GM19463 (cell line): ENCODE results near the gene GAS6.

Experiments used
- ATAC-seq: cut with Tn5 transposase; IDR thresholded peaks from one replicate; pipeline ENCODE4 v1.9.1; 2021; ENCODE audit warnings: mild to moderate bottlenecking, moderate library complexity; ENCODE audit not compliant: unreplicated experiment

GAS6 gene

DNA sequence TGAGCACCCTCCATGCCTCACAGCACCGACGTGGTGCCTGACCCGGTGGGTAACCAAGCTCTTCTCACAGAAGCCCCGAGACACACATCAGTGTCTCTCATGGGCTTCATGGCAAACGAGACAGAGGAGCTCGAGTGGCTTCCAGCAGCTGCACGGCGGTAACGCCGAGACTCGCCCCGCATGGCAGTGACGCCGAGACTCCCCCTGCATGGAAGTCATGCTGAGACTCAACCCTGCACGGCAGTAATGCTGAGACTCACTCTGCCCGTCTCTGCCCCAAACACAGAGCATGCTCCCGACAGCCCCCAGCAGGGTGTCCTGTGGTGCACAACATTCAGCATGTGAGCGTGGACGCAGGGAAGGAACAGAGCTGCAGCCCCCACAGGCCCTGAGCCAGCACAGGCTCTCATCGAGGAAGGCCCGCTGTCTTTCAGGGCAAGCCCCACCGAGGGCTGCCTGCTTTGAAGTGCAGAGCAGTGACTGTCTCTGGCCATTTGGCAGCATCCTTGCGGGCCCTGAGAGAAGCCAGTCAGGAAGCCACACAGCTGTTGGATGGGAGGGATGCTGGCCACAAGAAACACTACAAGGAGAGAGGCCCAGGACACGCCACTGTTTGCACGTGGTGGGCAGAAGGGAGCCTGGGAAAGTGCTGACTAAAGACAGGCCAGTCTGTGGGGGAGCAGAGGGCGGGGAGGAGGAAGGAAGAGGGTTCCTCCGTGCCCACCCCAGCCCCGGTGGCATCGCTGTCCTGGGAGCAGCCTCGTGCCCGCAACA lies 9.5 kb downstream of the GAS6 start:
- no peak for ATAC-seq

DNA sequence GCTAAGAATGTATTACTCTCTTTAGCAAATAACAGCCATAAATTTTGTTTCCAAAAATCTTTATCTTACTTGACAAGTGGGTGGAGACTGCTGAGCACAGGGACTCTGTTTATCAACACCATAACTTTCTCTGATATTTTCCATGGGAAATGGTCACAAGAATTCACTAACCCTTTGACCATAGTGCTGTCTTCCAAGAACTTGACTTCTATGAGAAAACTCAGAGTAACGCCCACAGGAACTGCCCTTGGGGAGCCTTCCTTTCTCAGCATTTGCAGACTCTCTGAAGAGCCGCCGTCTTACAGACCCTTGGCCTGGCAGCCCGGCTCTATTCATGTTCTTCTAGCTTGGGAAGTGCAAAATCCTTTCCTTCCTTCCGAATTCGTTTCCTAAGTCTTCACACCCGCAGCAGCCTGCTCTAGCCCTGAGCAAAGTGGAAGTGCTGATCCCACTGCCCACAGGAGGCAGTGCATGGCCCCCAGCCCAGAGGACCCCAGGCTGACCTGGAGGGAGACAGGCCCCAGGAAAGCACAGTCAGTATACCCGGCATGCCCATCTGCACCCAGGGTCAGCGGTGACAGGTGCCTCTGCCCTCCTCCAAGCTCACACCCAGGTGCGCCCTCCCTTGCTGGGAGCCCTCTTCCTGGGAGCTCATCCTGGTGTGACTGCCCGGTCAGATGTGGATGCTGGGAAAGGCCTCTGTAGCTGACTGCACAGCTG lies 10.2 kb downstream of the GAS6 start:
- no peak for ATAC-seq

DNA sequence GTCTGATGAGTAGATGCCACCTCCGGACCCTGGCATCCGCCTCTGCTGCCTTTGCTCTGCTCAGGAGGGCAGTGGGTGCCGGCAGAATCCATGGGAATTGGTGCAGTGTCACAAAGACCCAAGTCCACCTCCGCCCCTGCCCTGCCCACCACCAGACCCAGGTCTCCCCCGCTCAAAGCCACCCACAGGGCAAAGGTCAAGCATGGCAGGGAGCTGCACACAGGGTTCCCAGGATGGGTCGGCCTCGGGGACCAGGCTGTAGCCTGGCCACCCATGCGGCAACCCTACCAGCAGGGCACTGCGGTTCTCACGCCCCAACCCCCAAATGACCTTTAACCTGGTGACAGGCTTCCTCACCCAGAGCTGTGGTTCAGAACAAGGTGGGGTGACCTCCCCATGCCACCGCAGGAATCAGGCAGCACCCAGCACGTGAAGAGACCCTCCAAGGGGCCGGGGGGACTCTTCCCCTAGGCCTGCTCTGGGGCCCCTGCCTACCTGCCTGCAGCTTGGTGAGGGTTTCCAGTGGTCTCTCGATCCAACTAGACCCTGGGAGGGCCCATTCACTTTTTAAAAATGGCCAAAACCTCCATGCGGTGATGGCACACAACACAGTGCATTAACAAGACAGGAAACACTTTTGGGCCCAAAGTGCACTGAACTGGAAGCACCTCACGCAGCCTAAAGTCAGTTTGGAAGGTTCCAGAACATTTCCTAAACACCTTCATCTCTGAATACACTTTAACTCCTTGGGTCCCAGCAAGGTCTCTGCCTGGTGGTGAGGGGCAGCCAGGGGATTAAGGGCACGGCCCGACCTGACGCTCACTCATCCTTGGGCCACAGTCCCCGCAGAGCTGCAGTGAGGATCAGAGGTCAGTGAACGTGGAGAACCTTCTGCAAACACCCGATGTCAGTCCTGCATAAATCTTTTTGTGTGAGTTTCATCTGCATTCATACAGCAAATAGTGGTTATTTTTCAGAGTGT lies 11.0 kb downstream of the GAS6 start:
- ATAC-seq, result no peak

DNA sequence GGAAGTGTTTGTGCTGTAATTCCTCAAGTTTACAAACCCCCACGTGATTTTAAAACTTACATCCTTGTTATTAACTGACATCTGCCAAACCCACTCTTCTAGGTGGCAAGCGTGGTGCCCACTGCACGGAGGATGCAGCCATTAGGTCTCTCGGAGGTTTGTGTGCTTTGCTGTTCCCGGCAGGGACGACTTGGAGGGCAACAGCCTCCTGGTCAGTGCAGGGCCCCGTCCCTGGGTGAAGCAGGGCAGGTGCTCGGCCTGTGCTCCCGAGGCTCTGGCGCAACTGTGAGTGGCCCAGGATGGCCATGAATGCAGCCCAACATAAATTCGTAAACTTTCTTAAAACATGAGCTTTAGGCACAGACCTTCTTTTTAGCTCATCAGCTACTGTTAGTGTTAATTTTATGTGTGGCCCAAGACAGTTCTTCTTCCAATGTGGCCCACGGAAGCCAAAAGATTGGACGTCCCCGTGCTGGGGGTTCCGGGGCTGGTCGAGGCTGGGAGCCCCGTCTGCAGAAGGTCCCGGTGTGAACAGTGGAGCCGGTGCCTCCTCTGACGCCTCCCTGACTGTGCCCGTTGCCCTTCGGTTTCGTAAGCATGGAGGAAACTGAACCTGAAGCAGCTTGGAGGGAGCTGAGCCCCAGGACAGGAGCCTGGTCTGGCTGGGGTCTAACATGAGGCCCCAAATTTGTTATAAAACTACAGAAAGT lies 11.9 kb downstream of the GAS6 start:
- ATAC-seq, result no peak

DNA sequence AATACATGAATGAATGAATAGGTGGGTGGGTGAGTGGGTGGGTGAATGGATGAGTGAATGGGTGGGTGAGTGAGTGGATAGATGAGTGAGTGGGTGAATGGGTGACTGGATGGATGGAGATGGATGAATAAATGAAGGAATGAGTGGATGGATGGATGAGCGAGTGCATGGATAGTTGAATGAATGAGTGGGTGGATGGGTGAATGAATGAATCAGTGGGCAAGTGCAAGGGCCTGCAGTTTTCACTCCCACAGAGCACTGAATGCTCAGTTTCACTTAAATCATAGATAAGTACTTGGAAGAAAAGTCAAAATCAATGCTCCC lies 12.4 kb downstream of the GAS6 start:
- ATAC-seq, result no peak

DNA sequence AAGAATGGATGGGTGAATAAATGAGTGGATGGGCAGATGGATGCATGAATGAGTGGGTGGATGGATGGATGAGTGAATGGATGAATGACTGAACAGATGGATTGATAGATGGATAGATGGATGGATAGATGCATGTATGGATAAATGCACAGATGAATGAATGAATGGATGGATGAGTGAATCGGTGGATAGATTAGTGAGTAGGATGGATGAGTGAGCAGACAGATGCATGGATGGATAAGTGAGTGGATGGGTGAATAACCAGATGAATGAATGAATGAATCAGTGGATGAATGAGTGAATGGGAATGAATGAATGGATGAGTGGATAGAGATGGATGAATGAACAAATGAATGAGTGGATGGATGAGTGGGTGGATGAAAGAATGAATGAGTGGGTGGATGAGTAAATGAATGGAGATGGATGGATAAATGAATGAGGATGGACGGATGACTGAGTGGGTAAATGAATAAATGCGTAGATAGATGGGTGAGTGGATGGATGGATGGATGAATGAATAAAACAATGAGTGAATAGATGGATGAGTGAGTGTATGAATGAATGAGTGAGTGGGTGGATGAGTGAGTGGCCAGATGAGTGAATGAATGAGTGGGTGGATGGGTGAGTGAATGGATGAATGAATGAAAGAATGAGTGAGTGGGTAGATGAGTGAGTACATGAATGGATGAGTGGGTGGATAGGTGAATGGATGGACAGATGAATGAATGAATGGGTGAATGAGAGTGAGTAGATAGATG lies 13.0 kb downstream of the GAS6 start:
- ATAC-seq, result no peak

DNA sequence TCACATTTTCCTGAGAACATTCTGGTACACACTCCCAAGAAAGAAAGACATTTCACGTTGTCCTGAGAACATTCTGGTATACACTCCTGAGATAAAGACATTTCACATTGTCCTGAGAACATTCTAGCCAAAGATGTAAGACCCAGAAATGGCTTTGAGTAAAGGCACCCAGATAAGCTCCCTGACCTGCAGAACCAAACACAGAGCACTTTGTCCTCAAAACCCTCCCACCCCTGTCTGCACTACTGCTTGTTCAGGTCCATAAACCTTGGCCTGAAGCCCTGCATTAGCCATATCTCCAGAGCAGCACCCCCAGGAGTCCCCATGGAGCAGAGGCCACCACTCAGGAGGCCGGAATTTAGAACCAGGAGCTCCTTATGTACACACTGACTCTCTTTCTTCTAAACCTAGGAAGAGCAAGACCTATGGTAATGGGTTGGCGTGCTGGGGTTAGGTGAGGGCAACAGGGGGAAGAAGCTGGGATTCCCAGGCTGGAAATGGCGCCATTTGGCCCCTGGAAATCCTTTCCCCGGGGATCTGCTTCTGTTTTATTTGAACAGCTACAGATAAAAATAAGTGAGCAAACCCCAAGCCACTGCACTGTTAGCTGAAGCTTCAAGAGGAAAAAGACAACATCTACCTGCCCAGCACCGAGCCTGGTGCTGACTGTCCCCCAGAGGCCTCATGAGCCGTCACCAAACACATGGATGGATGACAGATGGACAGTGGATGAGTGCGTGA lies 13.7 kb downstream of the GAS6 start:
- ATAC-seq, result no peak

DNA sequence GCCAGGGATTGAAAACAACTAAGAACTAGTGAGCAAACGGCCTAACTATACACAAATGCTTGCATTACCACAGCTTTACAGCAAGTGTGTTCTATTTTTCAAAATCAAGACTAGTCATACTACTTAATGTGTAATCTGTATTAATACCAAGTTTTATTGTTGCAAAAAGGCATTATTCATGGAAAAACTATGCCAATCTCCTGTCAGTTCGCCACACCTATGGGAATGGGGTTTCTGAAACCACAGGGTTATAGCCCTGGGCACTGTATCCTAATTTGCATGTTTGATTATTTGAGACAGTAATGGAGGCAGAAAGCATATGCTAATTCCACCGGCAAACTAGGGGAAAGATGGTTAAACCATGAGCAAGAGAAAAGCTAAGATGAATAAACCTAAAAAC lies 14.3 kb downstream of the GAS6 start:
- ATAC-seq, result no peak

DNA sequence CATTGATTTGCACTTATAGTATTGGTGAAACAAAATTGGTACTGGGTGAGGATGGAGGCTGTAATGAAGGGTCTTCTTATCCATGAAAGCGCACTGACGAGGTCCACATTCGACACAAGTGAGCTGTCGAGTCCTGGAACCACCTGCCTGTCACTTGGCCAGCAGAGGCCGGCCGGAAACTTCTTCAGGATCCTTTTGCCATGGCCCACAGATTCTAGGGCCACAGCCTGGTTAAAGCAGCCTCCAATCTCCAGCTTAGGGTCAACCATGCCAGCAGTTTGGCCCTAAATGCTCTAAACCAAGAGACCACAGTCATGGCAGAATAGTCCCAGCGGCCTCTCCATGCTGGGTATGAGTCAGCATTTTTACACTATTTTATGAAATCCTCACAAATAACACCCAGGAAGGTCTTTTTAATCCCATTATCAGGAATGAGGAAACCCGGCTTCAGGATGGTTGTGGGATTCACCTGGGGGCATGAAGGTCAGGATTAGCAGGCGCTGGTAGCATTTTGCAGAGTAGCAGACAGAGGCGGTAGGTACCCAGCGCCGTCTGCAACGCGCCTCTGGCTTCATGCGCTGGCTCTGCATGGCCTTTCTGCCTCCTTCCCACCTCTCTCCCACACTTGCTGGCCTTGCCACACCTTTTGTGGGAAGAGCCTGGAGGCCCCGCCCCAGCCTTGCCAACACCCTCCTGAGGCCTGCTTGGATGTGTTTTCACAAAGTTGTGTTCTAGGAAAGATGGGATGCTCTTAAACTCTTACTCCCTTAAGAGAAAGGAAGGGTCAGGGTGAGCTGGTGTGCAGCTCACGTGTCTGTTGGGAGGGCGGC lies 15.2 kb downstream of the GAS6 start:
- ATAC-seq, result no peak

DNA sequence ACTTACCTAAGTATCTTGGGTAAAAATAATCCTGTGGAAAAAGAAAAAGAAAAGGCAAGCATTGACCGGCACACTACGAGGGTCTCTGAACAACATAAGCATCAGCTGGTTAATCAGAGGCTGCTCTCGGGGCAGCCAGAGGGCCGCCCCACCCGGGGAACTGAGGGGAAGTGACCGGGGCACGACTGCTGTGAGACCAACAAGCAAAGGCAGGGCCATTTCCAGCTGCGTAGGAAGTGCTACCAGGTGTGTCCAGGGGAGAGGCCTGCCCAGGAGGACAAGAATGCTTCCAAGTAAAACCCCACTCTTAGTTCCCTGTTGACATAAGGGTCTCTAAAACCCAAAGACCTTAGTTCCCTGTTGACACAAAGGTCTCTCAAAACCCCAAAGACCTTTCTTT lies 15.9 kb downstream of the GAS6 start:
- no peak for ATAC-seq

DNA sequence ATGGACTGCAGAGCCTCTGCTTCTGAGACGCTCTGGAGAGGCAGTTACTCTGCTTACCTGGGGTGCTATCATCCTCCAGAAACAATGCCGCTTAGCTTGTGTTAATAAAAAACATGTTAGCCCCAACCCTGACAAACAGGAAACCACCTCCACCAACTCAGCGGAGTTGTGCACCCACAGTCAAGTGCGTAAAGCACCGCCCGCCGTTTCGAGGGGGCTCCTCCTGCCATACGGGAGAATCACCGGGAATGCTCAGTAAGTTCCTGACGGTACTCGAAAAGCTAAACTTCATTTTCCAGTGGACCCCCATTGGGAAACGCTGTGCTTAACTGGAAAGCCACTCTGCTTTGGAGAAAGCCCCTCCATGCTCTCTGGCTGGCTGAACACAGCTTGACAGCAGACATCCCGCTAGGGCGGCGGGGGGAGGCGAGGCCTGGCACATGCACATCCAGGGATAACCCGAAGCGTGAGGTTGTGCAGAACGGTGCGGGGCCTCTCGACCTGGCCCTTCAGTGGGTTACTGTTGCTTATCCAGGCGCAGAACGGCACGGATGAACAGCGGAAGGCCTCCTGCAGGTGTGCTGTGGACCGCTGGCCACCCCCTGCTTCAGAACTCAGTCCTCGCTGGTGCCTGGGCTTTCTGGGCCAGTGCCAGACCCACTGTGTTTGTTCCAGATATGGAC lies 17.1 kb downstream of the GAS6 start:
- no peak for ATAC-seq

DNA sequence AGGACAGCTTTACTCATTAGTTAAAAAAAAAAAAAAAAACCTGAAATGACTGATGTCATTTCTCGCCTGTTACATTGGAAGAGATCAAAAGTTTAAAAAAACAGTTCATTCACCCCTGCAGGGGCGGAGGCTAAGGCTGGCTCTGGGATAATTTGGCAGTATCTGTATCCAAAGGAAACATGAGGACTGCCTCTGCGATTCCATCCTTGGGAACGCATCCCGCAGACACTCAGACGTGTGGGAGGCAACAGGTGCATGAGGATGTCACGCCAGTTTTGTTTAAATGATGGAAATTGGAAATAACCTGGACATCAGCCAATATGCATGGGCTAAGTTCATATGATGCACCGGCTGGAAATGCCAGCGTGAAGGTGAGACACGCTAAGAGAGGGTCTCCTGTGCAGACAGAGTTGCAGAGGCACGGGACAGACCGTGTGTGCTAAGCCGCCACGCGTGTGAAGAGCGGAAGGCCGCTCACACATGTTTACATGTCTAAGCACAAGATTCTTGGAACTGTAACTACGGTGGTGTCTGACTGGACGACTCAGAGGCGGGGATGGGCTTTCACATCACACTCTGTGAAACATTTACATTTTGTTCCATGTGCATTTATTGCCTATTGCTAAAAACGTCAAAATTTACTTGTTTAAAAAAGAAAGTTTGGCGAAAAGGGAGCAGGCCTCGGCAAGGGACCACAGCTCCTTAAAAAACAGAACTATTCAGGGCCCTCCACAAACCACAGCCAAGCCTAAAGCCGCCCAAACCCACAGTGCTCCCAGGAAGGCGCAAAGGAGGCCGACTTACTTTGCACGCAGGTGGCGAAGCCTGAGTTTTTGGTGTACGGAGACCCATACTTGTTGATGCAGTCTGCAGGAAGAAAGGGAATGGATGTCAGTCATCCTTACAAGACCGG lies 17.9 kb downstream of the GAS6 start:
- ATAC-seq, result no peak

DNA sequence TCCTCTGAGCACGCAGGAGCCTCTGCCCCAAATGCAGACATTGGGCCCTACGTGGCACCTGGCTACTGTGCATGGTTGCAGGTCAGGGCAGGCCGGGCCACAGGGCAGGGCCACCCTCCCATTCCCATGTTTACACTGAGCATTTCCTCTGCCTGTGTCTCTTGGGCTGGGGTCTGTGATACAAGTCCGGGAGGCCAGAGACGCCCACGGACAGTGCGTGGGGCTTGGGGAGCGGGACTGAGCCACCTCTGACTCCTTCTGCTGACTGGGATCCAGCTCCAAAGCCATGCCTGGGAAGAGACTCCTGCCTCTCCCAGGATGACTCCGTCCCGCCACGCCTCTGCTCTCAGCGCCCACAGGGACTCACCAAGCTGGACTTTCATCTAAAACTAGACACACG lies 18.8 kb downstream of the GAS6 start:
- ATAC-seq, result no peak

DNA sequence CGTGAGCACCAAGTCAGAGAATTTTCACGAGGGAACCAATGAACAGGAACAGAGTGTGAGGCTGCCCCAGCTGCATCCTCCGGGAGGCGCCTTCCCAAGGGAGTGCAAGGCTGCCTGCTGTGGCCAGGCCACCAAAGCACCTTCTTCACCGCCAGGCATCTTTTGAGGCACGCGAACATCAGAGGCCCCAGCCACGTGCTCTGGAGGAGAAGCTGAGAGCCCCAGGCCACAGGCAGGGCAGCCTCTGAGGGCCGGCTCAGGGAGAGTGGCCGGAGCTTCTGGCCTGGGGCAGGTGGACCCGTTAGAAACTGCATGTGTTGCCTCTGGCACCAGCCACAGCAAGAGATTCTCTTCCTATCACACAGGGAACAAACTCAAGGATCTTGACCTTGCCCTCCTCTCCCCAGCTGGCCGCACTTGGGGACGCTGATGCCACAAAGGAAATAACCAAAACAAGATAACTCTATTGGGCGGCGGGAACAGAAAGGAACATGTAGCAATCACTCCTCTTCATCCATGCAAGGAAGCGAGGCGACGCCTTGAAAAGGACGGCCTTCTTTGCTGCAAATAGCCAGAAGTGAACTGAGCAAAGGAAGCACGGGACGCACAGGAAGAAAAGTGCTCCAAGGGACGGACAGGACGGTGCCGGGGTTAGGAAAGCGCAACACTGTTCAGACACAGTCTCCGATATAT lies 19.9 kb downstream of the GAS6 start:
- no peak for ATAC-seq

DNA sequence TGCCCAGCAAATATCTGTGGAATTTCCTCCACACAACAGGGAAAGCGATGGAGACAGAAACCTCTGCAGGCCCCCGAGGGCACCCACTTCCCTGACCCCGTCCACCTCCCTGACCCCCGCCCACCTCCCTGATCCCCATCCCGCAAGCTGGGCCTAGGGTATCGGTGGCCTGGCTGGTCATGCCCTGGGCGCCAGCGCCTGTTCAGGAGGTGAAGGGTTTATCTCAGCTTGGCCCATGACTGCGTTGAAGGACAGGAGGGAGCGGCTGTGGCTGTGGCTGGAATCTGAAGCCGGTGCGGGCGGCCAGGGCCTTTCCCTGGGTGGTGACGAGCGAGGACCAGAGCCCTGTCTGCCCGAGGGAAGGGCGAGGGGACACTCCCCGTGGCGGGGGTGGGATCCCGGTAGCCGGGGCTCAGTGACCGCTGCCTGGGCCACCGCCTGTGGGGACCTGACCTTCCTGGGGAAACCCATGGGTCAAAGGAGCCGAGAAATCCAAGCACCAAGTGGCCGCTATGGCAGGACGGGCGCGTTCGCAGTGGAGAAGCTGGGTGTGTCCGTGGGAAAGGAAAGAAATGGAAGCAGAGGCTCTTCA lies 20.7 kb downstream of the GAS6 start:
- no peak for ATAC-seq
